GM12891 (cell line): ENCODE data around the gene POTEH.
"Not testable (repeated sequence)": the region's sequence is repeated elsewhere in the genome, so short reads cannot be mapped to it uniquely, and the experiment has no call there.

Experiments used
- POLR2A ChIP-seq: IDR thresholded peaks from 2 replicates; pipeline ENCODE4 v1.6.1; 2011; ENCODE audit warnings: low read depth, low read length, control low read depth
- POLR2AphosphoS5 ChIP-seq: IDR thresholded peaks from 2 replicates; pipeline ENCODE4 v1.6.1; 2011; ENCODE audit warnings: low read depth, low read length, control low read depth
- SPI1 ChIP-seq: IDR thresholded peaks from 2 replicates; pipeline ENCODE4 v1.6.1; 2011; ENCODE audit warnings: low read depth, low read length, control low read depth

- not testable (repeated sequence) for TF ChIP-seq SPI1, POLR2A, POLR2AphosphoS5
These were observed 24.3 kb downstream of the POTEH start for GRCh38 chr22:15714125-15714524.
